GM19395 (cell line): ENCODE measurements around the gene BAZ2B.
"Not testable (repeated sequence)": the region's sequence is repeated elsewhere in the genome, so short reads cannot be mapped to it uniquely, and the experiment has no call there.

ENCODE experiments used
- ATAC-seq: cut with Tn5 transposase; IDR thresholded peaks from one replicate; pipeline ENCODE4 v1.9.1; 2021; ENCODE audit warnings: mild to moderate bottlenecking, moderate library complexity; ENCODE audit not compliant: unreplicated experiment

BAZ2B gene

GRCh38 chr2:159538801-159539200, 77.5 kb downstream of the BAZ2B start:
- no peak for ATAC-seq

DNA sequence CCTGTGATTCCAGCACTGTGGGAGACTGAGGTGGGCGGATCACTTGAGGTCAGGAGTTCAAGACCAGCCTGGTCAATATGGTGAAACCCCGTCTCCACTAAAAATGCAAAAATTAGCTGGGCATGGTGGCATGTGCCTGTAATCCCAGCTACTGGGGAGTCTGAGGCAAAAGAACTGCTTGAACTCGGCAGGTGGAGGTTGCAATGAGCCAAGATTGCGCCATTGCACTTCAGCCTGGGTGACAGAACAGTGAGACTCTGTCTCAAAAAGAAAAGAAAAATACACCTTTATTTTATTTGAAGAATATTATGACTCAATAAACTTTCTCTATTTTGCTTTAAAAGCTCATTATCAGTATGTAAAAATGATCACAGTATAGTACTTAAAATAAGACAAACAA, 81.1 kb downstream of the BAZ2B start:
- not testable (repeated sequence) for ATAC-seq

DNA sequence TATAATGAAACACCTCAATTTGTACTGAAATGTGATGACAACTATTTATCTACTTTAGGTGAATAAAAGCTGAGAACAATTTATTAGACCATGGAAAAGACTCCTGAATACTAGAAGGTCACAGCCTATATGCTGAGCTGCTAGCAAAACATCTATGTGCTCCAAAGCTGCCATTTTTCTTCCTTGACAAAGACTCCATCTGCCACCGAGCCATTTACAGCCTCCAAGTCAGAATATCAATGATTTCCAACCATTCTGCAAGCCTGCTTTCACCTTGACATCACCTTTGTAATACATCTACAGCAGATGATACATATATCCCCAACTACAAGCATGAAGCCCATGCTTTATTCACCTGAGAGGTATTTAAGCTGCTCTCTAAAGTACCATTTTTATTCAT, 84.9 kb downstream of the BAZ2B start:
- ATAC-seq: no peak

GRCh38 chr2:159526433-159526832, 89.9 kb downstream of the BAZ2B start:
- no peak for ATAC-seq

GRCh38 chr2:159525012-159525411, 91.3 kb downstream of the BAZ2B start:
- no peak for ATAC-seq

GRCh38 chr2:159521272-159521671, 95.1 kb downstream of the BAZ2B start:
- no peak for ATAC-seq

GRCh38 chr2:159518321-159519005, 97.9 kb downstream of the BAZ2B start:
- no peak for ATAC-seq

DNA sequence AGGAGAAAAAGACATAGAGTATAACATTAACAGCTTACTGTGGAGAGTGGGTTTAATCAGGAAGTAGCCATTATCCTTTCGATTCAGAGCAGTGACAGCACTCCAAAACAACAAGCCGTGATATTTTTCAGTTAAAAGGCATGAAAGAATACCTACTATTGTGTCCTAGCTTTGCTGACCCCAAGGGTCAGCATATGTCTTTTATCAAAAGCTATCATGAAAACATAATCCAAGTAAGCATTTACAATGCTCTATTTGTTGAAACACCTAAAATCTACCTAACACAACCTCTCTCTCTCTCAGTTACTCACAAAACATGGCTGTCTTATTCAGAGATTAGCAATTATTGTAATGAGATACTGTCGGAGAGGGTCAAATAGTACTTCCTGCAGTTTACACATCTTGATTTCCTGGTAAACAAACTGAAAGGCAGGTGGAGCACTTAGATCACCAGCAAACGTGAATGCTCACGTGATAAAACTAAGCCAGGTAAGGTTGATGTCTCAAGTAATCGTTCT, 100.0 kb downstream of the BAZ2B start:
- ATAC-seq: peak; percentile 94

DNA sequence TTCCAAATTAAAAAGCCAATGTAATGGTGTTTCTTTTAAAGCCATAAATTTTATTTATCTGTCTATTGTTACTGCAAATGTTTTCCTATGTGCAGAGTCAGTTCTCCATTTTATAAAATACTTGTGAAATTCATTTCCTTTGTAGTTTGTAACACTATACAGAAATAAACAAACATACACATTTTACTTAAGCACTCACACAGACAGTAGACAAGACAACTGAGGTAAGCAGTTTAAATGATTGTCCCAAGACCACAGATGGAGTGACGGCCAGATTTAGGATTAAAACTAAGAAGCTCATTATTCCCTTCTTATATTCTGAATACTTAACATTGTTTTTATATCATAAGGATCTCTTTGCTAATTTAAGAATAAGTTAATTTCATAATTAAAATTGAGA, 100.9 kb downstream of the BAZ2B start:
- no peak for ATAC-seq

DNA sequence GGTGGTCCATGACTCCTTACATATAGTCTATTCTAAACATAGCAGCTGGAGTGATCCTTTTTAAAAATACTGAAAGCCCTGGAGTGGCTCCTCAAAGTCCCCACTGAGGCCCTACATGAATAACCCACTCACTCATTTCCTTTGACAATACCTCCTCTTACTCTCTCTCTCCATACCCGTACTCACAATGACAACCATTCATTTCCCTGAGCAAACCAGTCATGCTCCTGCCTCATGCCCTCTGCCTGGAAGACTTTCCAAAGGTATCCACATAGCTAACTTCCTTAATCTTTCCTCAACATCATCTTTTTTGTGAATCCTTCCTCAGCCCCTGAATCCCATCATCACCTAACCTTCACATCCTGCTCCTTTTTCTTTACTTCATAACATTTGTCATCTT, 102.6 kb downstream of the BAZ2B start:
- ATAC-seq: no peak

- ATAC-seq: no peak
Measured at GRCh38 chr2:159508140-159508539, 108.2 kb downstream of the BAZ2B start.

- no peak for ATAC-seq
Measured at GRCh38 chr2:159506764-159507440, 109.4 kb downstream of the BAZ2B start.

GRCh38 chr2:159506202-159506601, 110.1 kb downstream of the BAZ2B start:
- ATAC-seq: no peak

DNA sequence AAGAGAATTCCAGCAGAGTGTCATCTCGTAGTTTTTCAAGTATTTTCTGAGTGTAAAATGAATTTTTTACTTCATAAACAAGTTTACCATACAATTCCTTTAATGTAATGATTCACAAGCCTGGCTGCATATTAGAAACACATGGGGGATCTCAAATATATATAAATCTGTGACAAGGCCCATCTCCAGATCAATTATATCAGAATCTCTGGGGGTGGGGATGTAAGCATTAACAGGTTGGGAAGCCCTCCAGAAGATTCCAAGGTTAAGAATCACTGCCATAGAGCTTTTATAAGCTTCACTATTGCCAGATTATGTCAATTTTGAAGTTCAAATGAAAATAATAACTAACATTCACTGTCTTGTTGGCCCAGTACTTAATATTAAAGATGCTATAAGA, 111.2 kb downstream of the BAZ2B start:
- no peak for ATAC-seq

DNA sequence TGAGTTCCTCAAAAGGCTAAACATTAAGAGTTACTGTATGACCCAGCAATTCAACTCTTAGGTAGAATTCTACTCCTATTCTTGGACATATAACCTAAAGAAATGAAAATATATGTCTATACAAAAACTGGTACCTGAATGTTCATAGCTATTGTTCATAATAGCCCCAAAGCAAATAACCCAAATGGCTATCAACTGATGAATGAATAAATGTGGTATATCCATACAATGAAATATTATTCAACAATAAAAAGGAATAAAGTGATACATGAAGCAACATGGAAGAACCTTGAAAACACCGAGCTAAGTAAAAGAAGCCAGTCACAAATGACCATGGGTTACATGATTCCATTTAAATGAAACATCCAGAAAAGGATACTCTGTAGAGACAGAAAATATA, 114.6 kb downstream of the BAZ2B start:
- ATAC-seq: no peak

- no peak for ATAC-seq
Measured at GRCh38 chr2:159497847-159498246, 118.5 kb downstream of the BAZ2B start.

DNA sequence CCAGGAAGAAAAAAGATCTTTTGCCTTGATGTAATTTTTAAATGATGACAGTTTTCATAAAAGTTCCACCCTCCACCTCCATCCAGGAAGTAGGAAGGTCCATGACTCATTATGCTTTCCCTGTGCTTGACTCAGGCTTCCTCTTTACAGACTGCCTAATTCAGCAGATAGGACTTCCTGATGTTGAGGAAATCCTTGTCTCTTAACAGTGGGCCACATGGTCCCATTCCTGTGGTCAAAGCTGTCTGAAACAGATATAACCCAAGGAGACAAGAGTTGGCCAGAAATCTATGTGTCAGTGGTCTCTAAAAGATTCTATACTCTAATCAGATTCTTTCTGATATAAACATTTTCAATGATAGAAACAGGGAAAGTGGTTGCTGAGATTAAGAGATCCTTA, 119.1 kb downstream of the BAZ2B start:
- ATAC-seq: no peak

DNA sequence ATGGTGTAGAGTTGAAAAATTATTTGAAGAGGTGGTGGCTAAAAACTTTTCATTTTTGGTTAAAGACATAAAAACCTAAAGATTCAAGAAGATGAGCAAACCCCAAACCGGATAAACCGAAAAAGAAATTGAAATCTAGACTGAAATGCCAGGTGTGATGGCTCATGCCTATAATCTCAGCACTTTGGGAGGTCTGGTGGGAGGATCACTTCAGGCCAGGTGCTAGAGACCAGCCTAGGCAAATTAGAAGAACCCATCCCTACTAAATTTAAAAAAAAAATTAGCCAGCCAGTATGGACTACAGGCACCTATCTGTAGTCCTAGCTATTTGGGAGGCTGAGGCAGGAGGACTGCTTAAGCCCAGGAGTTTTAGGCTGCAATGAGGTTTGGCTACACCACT, 126.9 kb downstream of the BAZ2B start:
- ATAC-seq: no peak

DNA sequence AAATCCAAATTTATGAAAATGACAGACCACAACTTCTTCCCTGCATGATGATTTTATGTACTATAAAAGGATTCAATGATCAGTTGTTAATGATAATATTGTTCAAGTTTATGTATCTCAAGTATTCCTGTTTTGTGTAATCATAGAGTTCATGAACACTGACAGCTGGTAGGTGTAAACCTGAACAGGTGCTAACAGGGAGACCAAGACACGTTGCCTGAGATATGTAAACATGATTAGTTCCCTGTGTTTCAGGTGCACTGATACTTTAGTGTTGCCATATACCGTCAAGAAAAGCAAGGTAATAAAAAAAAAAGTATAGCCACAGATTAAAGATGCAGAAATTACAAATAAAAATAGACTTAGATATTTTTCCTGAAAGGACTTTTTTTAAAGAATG, 131.8 kb downstream of the BAZ2B start:
- no peak for ATAC-seq

DNA sequence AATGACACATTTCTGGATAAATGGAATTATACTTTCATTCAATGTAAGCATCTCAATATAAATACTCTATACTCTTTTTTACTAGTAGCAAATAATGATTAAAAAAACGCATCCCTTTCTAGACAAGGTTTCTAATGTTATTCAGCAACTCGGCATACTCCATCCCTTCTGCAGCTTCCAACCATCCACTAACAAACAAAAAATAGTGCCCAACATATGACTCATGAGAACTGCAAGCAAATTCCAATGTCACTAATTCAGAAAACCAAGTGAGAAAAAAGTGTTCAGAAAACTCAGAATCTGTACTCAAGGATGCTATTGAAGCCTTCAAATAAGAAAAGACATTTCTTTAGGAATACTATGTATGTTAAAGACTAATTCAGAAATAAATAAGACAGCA, 140.0 kb downstream of the BAZ2B start:
- no peak for ATAC-seq

GRCh38 chr2:159475793-159476192, 140.6 kb downstream of the BAZ2B start:
- ATAC-seq: no peak

DNA sequence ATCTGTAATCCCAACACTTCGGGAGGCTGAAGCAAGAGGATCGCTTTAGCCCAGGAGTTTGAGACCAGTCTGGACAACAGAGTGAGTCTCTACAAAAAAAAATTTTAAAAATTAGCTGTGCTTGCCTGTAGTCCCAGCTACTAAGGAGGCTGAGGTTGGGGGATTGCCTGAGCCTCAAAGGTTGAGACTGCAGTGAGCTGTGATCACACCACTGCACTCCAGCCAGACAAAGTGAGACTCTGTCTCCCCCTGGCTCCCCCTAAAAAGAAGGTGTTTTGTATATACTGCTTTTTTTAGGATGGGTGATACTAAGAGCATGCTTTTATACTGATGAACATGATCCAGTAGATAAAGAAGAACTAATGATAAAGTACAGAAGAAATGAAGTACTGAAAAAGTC, 145.0 kb downstream of the BAZ2B start:
- ATAC-seq: no peak

- ATAC-seq: no peak
Measured at GRCh38 chr2:159468257-159468656, 148.1 kb downstream of the BAZ2B start.
